ENCODE results near the gene CCDC187.

The CCDC187 gene

DNA sequence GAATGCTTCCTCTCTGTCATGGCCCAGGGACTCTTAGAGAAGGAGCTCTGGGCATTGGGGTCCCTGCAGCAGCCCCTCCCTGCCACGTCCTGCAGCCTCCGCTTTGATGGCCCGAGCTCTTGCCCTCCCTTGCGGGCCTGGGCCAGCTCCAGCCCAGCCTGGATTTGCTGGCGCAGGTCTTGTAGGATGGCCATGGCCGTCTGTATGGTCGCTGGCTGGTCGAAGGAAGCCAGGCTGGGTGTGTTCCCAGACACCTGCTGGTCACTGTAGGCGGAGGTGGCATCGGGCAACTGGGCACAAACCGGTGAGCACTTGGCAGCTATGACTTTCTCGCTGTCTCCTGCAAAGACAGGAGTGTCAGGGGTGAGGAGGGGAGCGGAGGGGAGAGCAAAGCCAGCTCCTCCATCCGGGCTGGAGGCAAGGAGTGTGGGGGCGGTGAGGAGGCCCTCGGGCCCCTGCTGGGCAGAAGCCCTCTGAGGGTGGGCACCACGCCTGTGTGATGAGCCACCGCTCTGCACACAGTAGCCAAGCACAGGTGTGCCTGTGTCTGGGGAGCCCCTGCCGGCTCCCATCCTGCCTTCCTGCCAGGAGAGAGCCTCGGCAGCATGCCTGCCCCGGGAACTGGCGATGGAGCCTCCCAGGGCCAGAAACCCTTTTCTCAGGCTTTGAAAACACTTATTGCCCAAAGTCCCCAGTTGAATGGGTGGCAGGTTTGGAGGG is 12.4 kb downstream of the CCDC187 start:
- Histone ChIP-seq H3K4me1 (ENCODE audit: control insufficient read depth, low read depth, low read length) (no peaks in the 10 kb centered on the region), H3K27me3 (ENCODE audit: control insufficient read depth, insufficient read depth, low read length) (no peaks in the 10 kb centered on the region), H3K9me3 (ENCODE audit: control insufficient read depth, low read depth, low read length) (no peaks in the 10 kb centered on the region), H3K9ac (ENCODE audit: low read length) (no peak overlapping the region), H3K4me3 (ENCODE audit: low read length) (no peak overlapping the region), H3K27ac (ENCODE audit: low read length) (no peak overlapping the region), H3K36me3 (ENCODE audit: control insufficient read depth, low read depth, low read length) (no peaks in the 10 kb centered on the region)

DNA sequence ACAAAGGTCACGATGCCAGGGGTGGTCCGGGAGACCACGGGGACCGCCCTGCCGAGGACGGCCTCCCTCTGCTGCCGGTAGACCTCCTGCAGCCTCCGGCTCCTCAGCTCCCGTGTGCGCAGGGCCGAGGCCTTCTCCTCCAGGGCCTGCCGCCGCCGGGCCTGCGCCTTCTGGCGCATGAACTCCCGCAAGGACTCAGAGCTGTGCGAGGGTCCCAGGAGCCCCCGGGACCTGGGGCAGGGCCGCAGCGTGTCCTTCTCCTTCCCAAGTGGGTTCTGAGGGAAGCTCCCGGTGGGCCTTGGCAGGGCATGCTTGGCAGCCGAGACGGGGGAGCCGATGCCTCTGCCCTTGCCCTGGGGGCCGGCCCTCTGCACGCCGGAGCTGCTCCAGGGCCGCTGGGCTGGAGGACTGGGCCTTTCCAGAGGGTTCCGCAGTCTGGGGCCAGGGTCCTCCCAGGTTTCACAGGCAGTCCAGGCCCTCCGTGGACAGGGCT is 13.3 kb downstream of the CCDC187 start:
- Histone ChIP-seq H3K27me3 (ENCODE audit: control insufficient read depth, insufficient read depth, low read length) (no peaks in the 10 kb centered on the region), H3K9ac (ENCODE audit: low read length) (no peak overlapping the region), H3K4me3 (ENCODE audit: low read length) (no peak overlapping the region), H3K4me1 (ENCODE audit: control insufficient read depth, low read depth, low read length) (no peaks in the 10 kb centered on the region), H3K9me3 (ENCODE audit: control insufficient read depth, low read depth, low read length) (no peaks in the 10 kb centered on the region), H3K27ac (ENCODE audit: low read length) (no peak overlapping the region), H3K36me3 (ENCODE audit: control insufficient read depth, low read depth, low read length) (no peaks in the 10 kb centered on the region)

GRCh38 chr9:136289651-136290507 is 14.0 kb downstream of the CCDC187 start:
- no peak overlapping the region for H3K4me3 ChIP-seq (ENCODE audit: low read length)
- H3K9ac ChIP-seq (ENCODE audit: low read length) = no peak overlapping the region
- H3K27ac ChIP-seq (ENCODE audit: low read length) = no peak overlapping the region
- H3K4me1 ChIP-seq (ENCODE audit: control insufficient read depth, low read depth, low read length) = no peaks in the 10 kb centered on the region
- H3K9me3 ChIP-seq (ENCODE audit: control insufficient read depth, low read depth, low read length) = no peaks in the 10 kb centered on the region
- no peaks in the 10 kb centered on the region for H3K27me3 ChIP-seq (ENCODE audit: control insufficient read depth, insufficient read depth, low read length)
- H3K36me3 ChIP-seq (ENCODE audit: control insufficient read depth, low read depth, low read length) = no peaks in the 10 kb centered on the region

DNA sequence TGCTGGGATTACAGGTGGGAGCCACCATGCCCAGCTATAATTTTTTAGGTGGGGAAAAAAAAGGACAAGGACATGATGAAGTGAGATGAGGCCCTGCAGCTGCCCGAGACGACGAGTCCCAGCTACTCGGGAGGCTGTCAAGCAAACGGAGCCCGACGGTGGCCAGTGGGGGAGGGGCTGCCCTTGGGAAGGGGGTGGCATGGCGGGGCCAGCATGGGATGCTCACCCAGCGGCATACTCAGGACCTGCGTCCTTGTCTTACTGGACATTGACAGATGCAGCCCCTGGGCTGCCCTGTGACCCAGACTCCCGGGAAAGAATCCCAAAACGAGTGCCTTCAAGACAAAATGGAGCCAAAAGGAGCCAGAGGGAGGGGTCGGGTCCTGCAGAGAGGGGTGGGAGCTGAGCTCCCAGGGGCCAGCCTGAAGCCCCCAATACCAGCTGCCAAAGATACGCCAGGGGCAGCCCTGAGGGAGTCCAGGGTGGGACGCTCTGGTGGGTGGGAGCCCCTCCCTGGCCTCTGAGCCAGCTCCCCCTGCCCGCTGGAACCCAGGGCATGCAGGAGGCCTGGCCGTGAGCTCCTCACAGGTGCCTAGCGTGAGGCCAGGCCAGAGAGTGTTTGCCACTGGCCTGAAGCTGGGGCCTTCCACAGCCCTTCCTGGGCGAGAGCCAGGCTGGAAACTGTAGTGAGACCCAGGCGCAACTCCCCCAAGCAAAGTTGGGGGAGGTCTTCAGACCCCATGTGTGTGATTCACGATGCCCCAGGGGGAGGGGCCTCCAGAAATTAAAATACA is 15.7 kb downstream of the CCDC187 start:
- Histone ChIP-seq H3K4me1 (ENCODE audit: control insufficient read depth, low read depth, low read length) (no peaks in the 10 kb centered on the region), H3K36me3 (ENCODE audit: control insufficient read depth, low read depth, low read length) (no peaks in the 10 kb centered on the region), H3K27ac (ENCODE audit: low read length) (no peak overlapping the region), H3K9ac (ENCODE audit: low read length) (no peak overlapping the region), H3K4me3 (ENCODE audit: low read length) (no peak overlapping the region), H3K27me3 (ENCODE audit: control insufficient read depth, insufficient read depth, low read length) (no peaks in the 10 kb centered on the region), H3K9me3 (ENCODE audit: control insufficient read depth, low read depth, low read length) (no peaks in the 10 kb centered on the region)

GRCh38 chr9:136286987-136287379 is 16.9 kb downstream of the CCDC187 start:
- no peaks in the 10 kb centered on the region for H3K36me3 ChIP-seq (ENCODE audit: control insufficient read depth, low read depth, low read length)
- H3K9me3 ChIP-seq (ENCODE audit: control insufficient read depth, low read depth, low read length) = no peaks in the 10 kb centered on the region
- no peak overlapping the region for H3K9ac ChIP-seq (ENCODE audit: low read length)
- no peaks in the 10 kb centered on the region for H3K4me1 ChIP-seq (ENCODE audit: control insufficient read depth, low read depth, low read length)
- no peak overlapping the region for H3K4me3 ChIP-seq (ENCODE audit: low read length)
- no peaks in the 10 kb centered on the region for H3K27me3 ChIP-seq (ENCODE audit: control insufficient read depth, insufficient read depth, low read length)
- H3K27ac ChIP-seq (ENCODE audit: low read length) = no peak overlapping the region

DNA sequence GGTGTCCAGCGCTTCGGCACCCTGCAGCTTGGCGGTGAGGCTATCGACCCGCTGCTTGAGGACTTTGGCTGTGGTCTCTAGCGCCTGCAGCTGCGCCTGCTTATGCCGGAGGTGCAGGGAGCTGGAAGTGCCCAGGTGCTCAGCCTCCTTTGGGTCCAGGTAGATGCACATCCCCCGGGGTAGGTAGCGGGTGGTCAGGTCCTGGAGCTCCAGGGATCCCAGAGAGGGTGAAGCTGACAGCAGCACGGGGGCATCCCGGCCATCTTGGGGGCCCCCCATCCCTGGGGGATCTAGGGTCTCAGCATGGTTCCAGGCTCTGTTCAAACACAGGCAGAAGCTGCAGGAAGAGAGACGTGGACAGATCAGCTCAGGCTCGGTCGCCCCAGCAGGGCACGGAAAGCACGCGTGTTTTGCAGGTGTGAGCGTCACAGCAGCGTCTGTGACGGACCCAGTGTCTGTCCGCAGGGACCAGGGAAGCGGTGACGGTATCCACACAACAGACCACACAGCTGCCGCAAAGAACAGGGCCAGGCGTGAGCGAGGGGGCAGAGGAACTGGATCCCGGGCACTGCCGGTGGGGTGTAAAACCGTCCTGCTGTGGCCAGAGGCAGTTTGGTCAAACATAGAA is 17.4 kb downstream of the CCDC187 start:
- H3K27ac ChIP-seq (ENCODE audit: low read length) = no peak overlapping the region
- H3K4me1 ChIP-seq (ENCODE audit: control insufficient read depth, low read depth, low read length) = no peaks in the 10 kb centered on the region

GRCh38 chr9:136285501-136286358 is 18.2 kb downstream of the CCDC187 start:
- no peaks in the 10 kb centered on the region for H3K27me3 ChIP-seq (ENCODE audit: control insufficient read depth, insufficient read depth, low read length)

More for the DNA sequence above, 17.4 kb downstream of the CCDC187 start:
- H3K36me3 ChIP-seq (ENCODE audit: control insufficient read depth, low read depth, low read length) = no peaks in the 10 kb centered on the region
- H3K9me3 ChIP-seq (ENCODE audit: control insufficient read depth, low read depth, low read length) = no peaks in the 10 kb centered on the region
- no peak overlapping the region for H3K4me3 ChIP-seq (ENCODE audit: low read length)
- no peak overlapping the region for H3K9ac ChIP-seq (ENCODE audit: low read length)
- H3K27me3 ChIP-seq (ENCODE audit: control insufficient read depth, insufficient read depth, low read length) = no peaks in the 10 kb centered on the region

GRCh38 chr9:136284951-136285350 is 18.9 kb downstream of the CCDC187 start:
- H3K36me3 ChIP-seq (ENCODE audit: control insufficient read depth, low read depth, low read length) = no peaks in the 10 kb centered on the region
- H3K27me3 ChIP-seq (ENCODE audit: control insufficient read depth, insufficient read depth, low read length) = no peaks in the 10 kb centered on the region
- no peaks in the 10 kb centered on the region for H3K9me3 ChIP-seq (ENCODE audit: control insufficient read depth, low read depth, low read length)
- no peak overlapping the region for H3K4me3 ChIP-seq (ENCODE audit: low read length)
- no peak overlapping the region for H3K9ac ChIP-seq (ENCODE audit: low read length)
- no peaks in the 10 kb centered on the region for H3K4me1 ChIP-seq (ENCODE audit: control insufficient read depth, low read depth, low read length)
- H3K27ac ChIP-seq (ENCODE audit: low read length) = no peak overlapping the region

More at GRCh38 chr9:136285501-136286358, 18.2 kb downstream of the CCDC187 start:
- Histone ChIP-seq H3K36me3 (ENCODE audit: control insufficient read depth, low read depth, low read length) (no peaks in the 10 kb centered on the region), H3K4me1 (ENCODE audit: control insufficient read depth, low read depth, low read length) (no peaks in the 10 kb centered on the region), H3K4me3 (ENCODE audit: low read length) (no peak overlapping the region), H3K27ac (ENCODE audit: low read length) (no peak overlapping the region), H3K9ac (ENCODE audit: low read length) (no peak overlapping the region), H3K9me3 (ENCODE audit: control insufficient read depth, low read depth, low read length) (no peaks in the 10 kb centered on the region)

GRCh38 chr9:136284311-136284710 is 19.6 kb downstream of the CCDC187 start:
- Histone ChIP-seq H3K36me3 (ENCODE audit: control insufficient read depth, low read depth, low read length) (no peaks in the 10 kb centered on the region), H3K4me1 (ENCODE audit: control insufficient read depth, low read depth, low read length) (no peaks in the 10 kb centered on the region), H3K27me3 (ENCODE audit: control insufficient read depth, insufficient read depth, low read length) (no peaks in the 10 kb centered on the region), H3K27ac (ENCODE audit: low read length) (no peak overlapping the region), H3K9ac (ENCODE audit: low read length) (no peak overlapping the region), H3K9me3 (ENCODE audit: control insufficient read depth, low read depth, low read length) (no peaks in the 10 kb centered on the region), H3K4me3 (ENCODE audit: low read length) (no peak overlapping the region)

- no peaks in the 10 kb centered on the region for H3K4me1 ChIP-seq (ENCODE audit: control insufficient read depth, low read depth, low read length)
- no peaks in the 10 kb centered on the region for H3K27me3 ChIP-seq (ENCODE audit: control insufficient read depth, insufficient read depth, low read length)
- no peaks in the 10 kb centered on the region for H3K36me3 ChIP-seq (ENCODE audit: control insufficient read depth, low read depth, low read length)
- H3K4me3 ChIP-seq (ENCODE audit: low read length) = no peak overlapping the region
- no peak overlapping the region for H3K27ac ChIP-seq (ENCODE audit: low read length)
- no peaks in the 10 kb centered on the region for H3K9me3 ChIP-seq (ENCODE audit: control insufficient read depth, low read depth, low read length)
- H3K9ac ChIP-seq (ENCODE audit: low read length) = no peak overlapping the region
These were observed 20.3 kb downstream of the CCDC187 start for GRCh38 chr9:136283291-136284235.

Data from iPS-18a (cell line).